Esophagus muscularis mucosa (tissue), 3 donors: Measurements from ENCODE around the gene TMIGD1.

ENCODE experiments used
- CTCF ChIP-seq, 3 experiments: fragments of 200-600 bp in 2 of 3; fragments of 450-650 bp in 1 of 3; sonication (generic) in 2 of 3; IDR thresholded peaks; one replicate each; pipeline ENCODE4 v1.5.1; 2017 to 2019; ENCODE audit warnings: antibody characterized with exemption in 3 of 3, mild to moderate bottlenecking in 2 of 3, moderate library complexity in 1 of 3
- POLR2A ChIP-seq: fragments of 450-650 bp; IDR thresholded peaks from one replicate; pipeline ENCODE4 v1.6.1; 2017; ENCODE audit warnings: antibody characterized with exemption, moderate library complexity, mild to moderate bottlenecking, low read depth

- TF ChIP-seq CTCF (IDR thresholded peaks at IDR 0.05), result no peak
- no peak for TF ChIP-seq POLR2A
Measured at GRCh38 chr17:30300818-30301217, 33.0 kb downstream of the TMIGD1 start.
